B cell (primary cell): Measurements from ENCODE around the gene PCNX3. TPM values are rescaled to one million over a fixed set of nuclear protein-coding genes. Genes with fewer than 3 reads are reported as not detected.

Source experiments
- ATAC-seq: fragments of 200-7000 bp; cut with Tn5 transposase; one replicate; pipeline ENCODE4 v1.10.0; 2021; ENCODE audit warnings: low read depth, mild to moderate bottlenecking, moderate number of reproducible peaks, moderate library complexity
- CTCF ChIA-PET: fragments of 350-600 bp; sonication (Branson Sonifier 250); formaldehyde crosslinking; loops from one replicate; lab custom pipeline; 2021; ENCODE audit warnings: antibody characterized with exemption, inconsistent platforms; lab: Charles Lee
- POLR2A ChIA-PET: fragments of 350-600 bp; sonication (Branson Sonifier 250); formaldehyde crosslinking; loops from one replicate; lab custom pipeline; 2021; ENCODE audit warnings: antibody characterized with exemption; lab: Charles Lee
- DNase-seq: peaks from one replicate; pipeline ENCODE4 v3.0.0; 2013
- H2AFZ ChIP-seq: 2 replicates; pipeline ENCODE4 v1.6.1; 2012; ENCODE audit warnings: mild to moderate bottlenecking, low read depth, low read length; ENCODE audit not compliant: insufficient read depth, poor library complexity, severe bottlenecking
- H3K27ac ChIP-seq, 2 donors: 1 replicate in 1 of 2; 2 replicates in 1 of 2; pipeline ENCODE4 v1.5.1; 2012 to 2013; ENCODE audit warnings: low read length in 2 of 2, mild to moderate bottlenecking in 2 of 2, moderate library complexity in 1 of 2
- H3K27me3 ChIP-seq, 4 experiments: fragments of 200-600 bp in 1 of 4; sonication (generic) in 1 of 4; replicated peaks in 1 of 4; 1 replicate in 2 of 4; 2 replicates in 2 of 4; pipeline versions ENCODE4 v1.6.1 to v1.7.0; 2013 to 2016; ENCODE audit warnings: low read length in 3 of 4, mild to moderate bottlenecking in 2 of 4, mixed read lengths in 1 of 4, moderate library complexity in 1 of 4; ENCODE audit not compliant: insufficient read depth in 4 of 4, control insufficient read depth in 3 of 4; ENCODE audit errors: control extremely low read depth in 1 of 4
- H3K36me3 ChIP-seq, 2 experiments: replicated peaks in 1 of 2; 1 replicate in 1 of 2; 2 replicates in 1 of 2; pipeline versions ENCODE4 v1.6.1 to v1.7.1; 2013; ENCODE audit warnings: low read length in 1 of 2; ENCODE audit not compliant: insufficient read depth in 2 of 2, control insufficient read depth in 1 of 2; ENCODE audit errors: control extremely low read depth in 1 of 2, extremely low read depth in 1 of 2
- H3K4me1 ChIP-seq, 2 donors: fragments of 200-600 bp in 1 of 2; sonication (generic) in 1 of 2; 1 replicate in 1 of 2; 2 replicates in 1 of 2; pipeline versions ENCODE4 v1.5.1 to v1.6.1; 2013 to 2017; ENCODE audit warnings: low read length in 2 of 2; ENCODE audit not compliant: control insufficient read depth in 2 of 2, insufficient read depth in 2 of 2
- H3K4me2 ChIP-seq: replicated peaks from 2 replicates; pipeline ENCODE3; 2012; ENCODE audit warnings: mild to moderate bottlenecking, low read depth, low read length; ENCODE audit not compliant: poor library complexity, severe bottlenecking
- H3K4me3 ChIP-seq, 5 experiments: fragments of 200-600 bp in 1 of 5; sonication (generic) in 1 of 5; 1 replicate in 3 of 5; 2 replicates in 2 of 5; pipeline versions ENCODE4 v1.5.1 to v1.7.0; 2011 to 2016; ENCODE audit warnings: low read length in 4 of 5, mild to moderate bottlenecking in 4 of 5, low read depth in 2 of 5, control low read depth in 1 of 5, moderate library complexity in 1 of 5; ENCODE audit not compliant: insufficient read depth in 1 of 5; ENCODE audit errors: control extremely low read depth in 1 of 5, extremely low read depth in 1 of 5
- H3K79me2 ChIP-seq: fragments of 200-600 bp; sonication (generic); one replicate; pipeline ENCODE4 v1.6.0; 2016; ENCODE audit warnings: low read length; ENCODE audit not compliant: control insufficient read depth, insufficient read depth
- H3K9ac ChIP-seq: fragments of 200-600 bp; sonication (generic); 2 replicates; pipeline ENCODE4 v1.6.1; 2017; ENCODE audit warnings: mild to moderate bottlenecking, low read length, moderate library complexity
- H3K9me3 ChIP-seq, 3 donors: one replicate each; pipeline versions ENCODE4 v1.6.1 to v1.7.1; 2013; ENCODE audit warnings: low read length in 2 of 3; ENCODE audit not compliant: control insufficient read depth in 2 of 3, insufficient read depth in 1 of 3; ENCODE audit errors: control extremely low read depth in 1 of 3
- H4K20me1 ChIP-seq: 2 replicates; pipeline ENCODE4 v1.6.0; 2012; ENCODE audit warnings: mild to moderate bottlenecking, low read length; ENCODE audit not compliant: insufficient read depth, control insufficient read depth, poor library complexity, severe bottlenecking
- H3K27ac Mint-ChIP-seq: one replicate; pipeline ENCODE4 v1.8.0; 2021; ENCODE audit warnings: mixed read lengths
- H3K27me3 Mint-ChIP-seq: one replicate; pipeline ENCODE4 v1.8.0; 2021; ENCODE audit warnings: mixed read lengths
- H3K4me1 Mint-ChIP-seq: one replicate; pipeline ENCODE4 v1.8.0; 2021; ENCODE audit warnings: mixed read lengths
- H3K4me3 Mint-ChIP-seq: one replicate; pipeline ENCODE4 v1.8.0; 2021; ENCODE audit warnings: mixed read lengths
- H3K9me3 Mint-ChIP-seq: one replicate; pipeline ENCODE4 v1.8.0; 2022; ENCODE audit warnings: mixed read lengths; ENCODE audit not compliant: insufficient read depth
- CTCF ChIP-seq: fragments of 200-600 bp; IDR thresholded peaks from one replicate; pipeline ENCODE4 v1.8.0; 2022; ENCODE audit warnings: antibody characterized with exemption, mild to moderate bottlenecking
- EZH2 ChIP-seq: IDR thresholded peaks from 2 replicates; pipeline ENCODE4 v1.6.1; 2012; ENCODE audit warnings: borderline replicate concordance, low read depth, mild to moderate bottlenecking, moderate library complexity, low read length; ENCODE audit not compliant: insufficient read depth, poor library complexity, severe bottlenecking
- WGBS: methylation state at CpG from one replicate; pipeline ENCODE4 v1.1.5; 2013; ENCODE audit warnings: missing lambda C conversion rate; ENCODE audit not compliant: insufficient coverage; 5-methylcytosine and 5-hydroxymethylcytosine counted together
- intact Hi-C: fragments of 100-400 bp; cut with micrococcal nuclease; formaldehyde crosslinking; loops from one replicate; pipeline ENCODE4 v1.10.0; 2022
- polyA plus RNA-seq: library from polyadenylated mRNA; depleted of rRNA; stranded (reverse); fragments of >200 nt; gene quantifications from 2 replicates; pipeline ENCODE4 v1.2.3, GENCODE V29; 2012
- total RNA-seq, 2 donors: library from RNA; stranded (reverse); fragments of 120-200 nt in 1 of 2; gene quantifications; 1 replicate in 1 of 2; 2 replicates in 1 of 2; pipeline versions ENCODE4 v1.2.3 to v1.2.4, GENCODE V29; 2013 to 2022

PCNX3 gene
- total and polyA plus RNA-seq, 2 donors (not counting 1 experiment from before 2014, with no cell fraction given) = 61.5 to 62.8 TPM

- POLR2A ChIA-PET = interaction anchor here (0.6 to 4.5 kb wide), 9 partner anchors 9 to 1418 kb away, joined by 3 to 56 read pairs (median 4); partner anchors contain the start of genes KAT5, MAP3K11, PCNX3 and SIPA1
- ATAC-seq = no peak
Measured at GRCh38 chr11:65662247-65662798, 46.7 kb downstream of the PCNX3 start.

More at GRCh38 chr11:65662247-65662798, 46.7 kb downstream of the PCNX3 start:
- H3K27ac Mint-ChIP-seq = peak overlapping the region; percentile 80
- CTCF ChIA-PET = interaction anchor here (0.6 to 2.6 kb wide), 9 partner anchors 9 to 154 kb away, joined by 3 to 18 read pairs (median 6); partner anchors contain the start of gene SIPA1
- Histone ChIP-seq H3K4me3 (peak overlapping the region; percentile 85 to 97 (median 93)), H3K9ac (peak overlapping the region; percentile 99), H3K4me1 (peaks cover 19 to 32% of the 10 kb centered on the region in 2 donors), H3K27ac (peak overlapping the region; percentile 75 to 100), H3K36me3 (peaks cover 0 to 47% of the 10 kb centered on the region in 2 experiments), H3K4me2 (peak overlapping the region; percentile 84), H3K27me3 (no peaks in the 10 kb centered on the region), H2AFZ (peak overlapping the region; percentile 45), H3K9me3 (no peaks in the 10 kb centered on the region), H3K79me2 (peaks cover 49% of the 10 kb centered on the region), H4K20me1 (peaks cover 47% of the 10 kb centered on the region)
- peaks cover 33% of the 10 kb centered on the region for H3K4me1 Mint-ChIP-seq
- peak overlapping the region; percentile 84 for H3K4me3 Mint-ChIP-seq
- DNase-seq = no peak
- under 1% methylated on average over 26 of the region's 29 CpGs for WGBS
- TF ChIP-seq EZH2 (no peak), CTCF (no peak)
- intact Hi-C loops = loop anchor here (1.0 to 2.0 kb wide), 3 partner anchors 44 to 257 kb away; partner anchors contain the start of genes C11orf68, CFL1 and DRAP1
- H3K9me3 Mint-ChIP-seq = no peaks in the 10 kb centered on the region
- no peaks in the 10 kb centered on the region for H3K27me3 Mint-ChIP-seq
